ENCODE results near the gene CPA3.

The CPA3 gene

DNA sequence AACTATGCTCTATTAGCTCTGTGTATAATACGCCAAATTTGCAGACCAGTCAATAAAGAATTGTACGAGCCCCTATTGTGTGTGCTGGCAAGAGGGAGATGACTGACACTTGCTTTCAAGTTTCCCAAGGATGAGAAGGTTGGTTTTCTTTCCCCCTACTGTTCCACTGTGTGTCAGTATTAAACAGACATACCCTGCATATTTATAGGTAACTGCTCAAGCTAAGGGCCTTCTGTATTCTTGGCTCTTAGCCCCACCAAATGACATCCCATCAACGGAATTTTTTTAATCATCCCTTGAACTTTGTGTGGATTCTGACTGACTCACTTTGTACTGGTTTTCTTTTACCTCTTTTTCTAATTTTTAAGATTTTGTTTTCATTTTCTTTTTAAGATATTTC, 65.7 kb downstream of the CPA3 start:
- TF ChIP-seq, protein P1, sequence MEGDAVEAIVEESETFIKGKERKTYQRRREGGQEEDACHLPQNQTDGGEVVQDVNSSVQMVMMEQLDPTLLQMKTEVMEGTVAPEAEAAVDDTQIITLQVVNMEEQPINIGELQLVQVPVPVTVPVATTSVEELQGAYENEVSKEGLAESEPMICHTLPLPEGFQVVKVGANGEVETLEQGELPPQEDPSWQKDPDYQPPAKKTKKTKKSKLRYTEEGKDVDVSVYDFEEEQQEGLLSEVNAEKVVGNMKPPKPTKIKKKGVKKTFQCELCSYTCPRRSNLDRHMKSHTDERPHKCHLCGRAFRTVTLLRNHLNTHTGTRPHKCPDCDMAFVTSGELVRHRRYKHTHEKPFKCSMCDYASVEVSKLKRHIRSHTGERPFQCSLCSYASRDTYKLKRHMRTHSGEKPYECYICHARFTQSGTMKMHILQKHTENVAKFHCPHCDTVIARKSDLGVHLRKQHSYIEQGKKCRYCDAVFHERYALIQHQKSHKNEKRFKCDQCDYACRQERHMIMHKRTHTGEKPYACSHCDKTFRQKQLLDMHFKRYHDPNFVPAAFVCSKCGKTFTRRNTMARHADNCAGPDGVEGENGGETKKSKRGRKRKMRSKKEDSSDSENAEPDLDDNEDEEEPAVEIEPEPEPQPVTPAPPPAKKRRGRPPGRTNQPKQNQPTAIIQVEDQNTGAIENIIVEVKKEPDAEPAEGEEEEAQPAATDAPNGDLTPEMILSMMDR (IDR thresholded peaks at IDR 0.05; ENCODE audit: control extremely low read depth, extremely low read depth, low read depth, missing control alignments), result no peak
- DNase-seq (ENCODE audit: extremely low spot score), result no peak
- POLR2A ChIA-PET, result no interaction called here
- CTCF ChIA-PET, result interaction anchor here (1.6 to 4.3 kb wide), 2 partner anchors 24 to 69 kb away, joined by 4 to 16 read pairs; no protein-coding TSS in a partner anchor

GRCh38 chr3:148931574-148931973, 66.5 kb downstream of the CPA3 start:
- DNase-seq (ENCODE audit: extremely low spot score), result no peak
- TF ChIP-seq, protein P1 (IDR thresholded peaks at IDR 0.05; ENCODE audit: control extremely low read depth, extremely low read depth, low read depth, missing control alignments), result no peak
- ChIA-PET POLR2A (no interaction called here), CTCF (interaction anchor here (1.9 to 2.1 kb wide), 2 partner anchors 14 to 16 kb away, joined by 5 to 7 read pairs; no protein-coding TSS in a partner anchor)

- DNase-seq (ENCODE audit: extremely low spot score), result no peak
- ChIA-PET POLR2A (no interaction called here), CTCF (interaction anchor here (0.8 to 2.1 kb wide), 6 partner anchors 10 to 46 kb away, joined by 3 to 7 read pairs (median 3); no protein-coding TSS in a partner anchor)
- TF ChIP-seq, protein P1 (IDR thresholded peaks at IDR 0.05; ENCODE audit: control extremely low read depth, extremely low read depth, low read depth, missing control alignments), result no peak
Measured at GRCh38 chr3:148932972-148933371, 67.9 kb downstream of the CPA3 start.

DNA sequence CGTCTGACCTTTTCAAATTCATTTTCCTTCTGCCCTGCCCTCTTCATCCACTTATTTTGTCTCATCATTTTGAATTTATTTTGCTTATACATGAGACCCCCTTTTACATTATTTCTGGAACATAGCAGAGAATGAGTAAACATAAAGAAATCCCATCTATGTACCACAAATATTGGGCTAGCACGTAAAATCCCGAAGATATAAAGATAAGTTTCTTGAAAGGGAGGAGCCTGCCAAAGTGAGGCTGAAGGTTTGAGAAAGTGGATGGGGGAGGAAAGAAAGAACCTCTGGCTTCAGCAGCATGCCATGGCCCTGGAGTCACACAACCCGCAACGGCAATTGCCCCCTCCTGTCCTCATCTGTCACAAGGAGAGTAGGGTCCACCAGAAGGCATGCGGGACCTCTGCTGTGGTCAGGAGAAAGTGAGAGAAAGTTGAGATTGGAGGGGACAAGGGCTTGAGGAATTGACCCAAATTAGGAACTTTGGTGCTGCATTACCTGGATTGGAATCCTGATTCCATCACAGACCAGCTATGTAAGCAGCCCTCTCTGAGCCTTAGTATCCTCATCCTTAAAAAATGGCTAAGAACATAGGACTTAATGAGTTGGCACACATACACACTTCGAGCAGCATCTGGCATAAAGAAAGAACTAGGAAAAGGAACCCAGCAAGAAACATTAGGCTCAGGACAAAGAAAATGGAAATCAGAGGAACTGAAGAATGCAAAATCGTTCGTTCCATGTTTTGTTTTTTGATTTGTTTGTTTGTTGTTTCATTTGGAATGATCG, 72.6 kb downstream of the CPA3 start:
- TF ChIP-seq, protein P1 (IDR thresholded peaks at IDR 0.05; ENCODE audit: control extremely low read depth, extremely low read depth, low read depth, missing control alignments), result no peak
- no peak for DNase-seq (ENCODE audit: extremely low spot score)
- ChIA-PET POLR2A (no interaction called here), CTCF (interaction anchor here (1.4 kb wide), 1 partner anchor 76 kb away, joined by 4 read pairs; no protein-coding TSS in a partner anchor)

- no peak for DNase-seq (ENCODE audit: extremely low spot score)
- ChIA-PET POLR2A (no interaction called here), CTCF (interaction anchor here (1.4 kb wide), 1 partner anchor 77 kb away, joined by 4 read pairs; no protein-coding TSS in a partner anchor)
- TF ChIP-seq, protein P1 (IDR thresholded peaks at IDR 0.05; ENCODE audit: control extremely low read depth, extremely low read depth, low read depth, missing control alignments), result no peak
Measured at GRCh38 chr3:148938306-148938705, 73.2 kb downstream of the CPA3 start.

DNA sequence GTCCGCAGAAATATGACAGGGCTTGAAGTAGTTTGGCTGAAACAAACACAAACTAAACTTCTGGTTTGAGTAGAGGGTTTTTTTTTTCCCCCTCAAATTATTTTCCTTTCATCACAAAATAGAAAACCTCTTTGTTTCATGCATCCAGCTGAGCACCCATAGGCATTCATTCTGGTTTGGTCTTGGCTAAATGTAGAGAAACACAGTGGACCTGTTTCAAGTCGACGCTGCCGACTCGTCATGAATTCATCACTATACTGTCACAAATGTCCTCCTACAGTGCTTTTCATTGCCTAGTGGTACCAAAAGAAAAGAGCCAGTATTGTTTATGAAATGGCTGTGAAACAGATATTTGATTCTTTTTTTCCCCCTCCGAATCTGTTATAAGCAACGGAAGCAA, 73.8 kb downstream of the CPA3 start:
- ChIA-PET POLR2A (no interaction called here), CTCF (interaction anchor here (1.4 kb wide), 1 partner anchor 77 kb away, joined by 4 read pairs; no protein-coding TSS in a partner anchor)
- TF ChIP-seq, protein P1 (IDR thresholded peaks at IDR 0.05; ENCODE audit: control extremely low read depth, extremely low read depth, low read depth, missing control alignments), result no peak

More for the DNA sequence above, 73.8 kb downstream of the CPA3 start:
- DNase-seq (ENCODE audit: extremely low spot score), result no peak
